LoVo (cell line): ENCODE measurements around the gene XPNPEP3.
"Not testable (repeated sequence)": the region's sequence is repeated elsewhere in the genome, so short reads cannot be mapped to it uniquely, and the experiment has no call there.

Experiments
- DNase-seq: peaks from one replicate; pipeline ENCODE4 v3.0.0-alpha.2; 2016; ENCODE audit warnings: low spot score

The XPNPEP3 gene

DNA sequence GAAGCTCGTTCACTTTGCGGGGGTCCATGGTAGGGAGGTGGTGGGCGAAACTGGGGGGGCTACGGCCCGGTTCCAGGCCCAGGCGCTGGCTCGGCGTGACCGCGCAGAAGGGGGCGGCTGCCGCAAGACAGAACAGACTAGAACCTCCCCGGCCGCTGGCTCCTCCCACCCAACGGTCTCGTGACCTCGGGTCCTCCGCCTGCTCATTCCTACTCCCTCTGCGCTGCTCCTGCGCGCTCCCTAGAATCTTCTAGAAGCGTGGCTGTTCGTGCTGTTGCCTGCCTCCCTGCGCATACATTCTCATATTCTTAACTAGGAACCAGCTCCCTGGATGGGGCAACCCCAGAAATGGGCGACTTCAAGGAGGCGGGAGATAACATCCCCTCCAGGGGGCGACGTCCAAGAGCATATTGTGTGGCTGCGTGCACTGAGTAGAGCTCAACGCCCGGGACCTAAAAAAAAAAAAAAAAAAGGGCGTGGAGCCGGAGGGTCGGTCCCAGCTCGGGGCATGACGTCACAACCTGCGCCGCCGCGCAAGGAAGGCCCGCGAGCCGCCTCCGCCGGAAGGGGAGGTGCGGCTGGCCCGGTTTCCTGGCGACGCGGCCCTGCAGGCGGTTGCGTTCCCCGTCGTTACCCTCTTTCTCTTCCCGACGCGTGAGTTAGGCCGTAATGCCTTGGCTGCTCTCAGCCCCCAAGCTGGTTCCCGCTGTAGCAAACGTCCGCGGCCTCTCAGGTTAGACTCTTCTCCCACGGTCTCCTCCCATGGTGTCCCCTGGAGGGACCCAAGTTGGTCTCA lies at the start of gene XPNPEP3, which contains the start of gene ST13:
TSS of gene XPNPEP3 (plus strand) at position 636 of the 796 bp plus-strand sequence. CDS start at position 670, 34 bp downstream.
TSS of gene ST13 (minus strand) at position 127 of the 796 bp plus-strand sequence. CDS start at position 28, 99 bp downstream.
- DNase-seq: peak; percentile 94

DNA sequence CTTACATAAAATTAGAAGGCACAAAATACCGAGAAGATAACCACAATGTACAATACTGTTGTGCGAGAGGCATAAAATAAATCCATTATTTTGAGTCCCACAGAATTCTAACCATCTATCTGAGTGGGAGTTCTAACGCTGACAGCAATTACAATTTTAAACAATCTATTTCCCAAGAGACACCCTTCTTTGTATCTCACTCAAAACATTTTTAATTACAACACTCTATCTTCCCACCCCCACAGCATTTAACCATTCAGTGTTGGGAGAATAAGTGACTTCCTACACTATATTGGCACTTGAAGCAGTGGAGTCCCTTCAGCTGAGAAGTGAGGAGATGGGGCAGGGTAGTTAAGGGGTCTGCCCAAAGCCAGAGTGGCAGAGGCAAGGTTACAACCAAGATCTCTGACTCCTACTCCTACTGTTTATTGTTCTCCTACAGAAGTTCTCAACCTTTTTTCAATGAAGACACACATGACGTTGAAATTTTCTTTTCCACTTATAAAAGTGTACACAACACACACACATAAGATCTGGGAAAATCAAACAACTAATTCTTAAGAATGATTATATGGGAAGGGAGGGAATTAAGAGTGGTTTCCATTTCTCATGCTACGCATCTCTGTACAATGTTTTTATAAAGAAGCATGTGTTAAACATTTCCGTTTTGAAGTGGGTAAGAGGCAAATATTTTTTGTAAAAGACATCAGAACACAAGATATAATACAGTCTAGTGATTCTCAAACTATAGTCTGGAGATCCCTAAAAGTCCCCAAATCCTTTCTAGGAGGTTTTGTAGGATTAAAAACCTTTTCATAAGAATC lies 48.7 kb upstream of the XPNPEP3 start:
- no peak for DNase-seq

DNA sequence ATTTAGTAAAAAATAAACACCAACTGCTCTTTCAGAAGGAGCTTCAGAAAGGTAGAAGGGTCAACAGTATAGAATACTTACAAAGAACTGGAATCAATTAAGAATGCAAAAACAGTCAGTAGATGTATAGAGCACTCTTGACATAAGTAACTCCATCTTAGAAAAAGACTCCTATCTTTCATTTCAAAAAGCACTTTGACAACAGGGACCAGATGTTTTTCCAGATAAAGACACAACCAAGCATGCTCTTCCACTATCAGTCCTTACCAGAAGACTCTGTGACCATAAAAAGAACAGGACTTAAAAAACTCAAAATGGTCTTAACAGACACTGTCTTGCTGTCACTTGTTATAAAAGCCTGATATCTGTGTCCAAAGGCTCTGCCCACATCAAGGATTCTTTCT lies 43.0 kb upstream of the XPNPEP3 start:
- DNase-seq: no peak

DNA sequence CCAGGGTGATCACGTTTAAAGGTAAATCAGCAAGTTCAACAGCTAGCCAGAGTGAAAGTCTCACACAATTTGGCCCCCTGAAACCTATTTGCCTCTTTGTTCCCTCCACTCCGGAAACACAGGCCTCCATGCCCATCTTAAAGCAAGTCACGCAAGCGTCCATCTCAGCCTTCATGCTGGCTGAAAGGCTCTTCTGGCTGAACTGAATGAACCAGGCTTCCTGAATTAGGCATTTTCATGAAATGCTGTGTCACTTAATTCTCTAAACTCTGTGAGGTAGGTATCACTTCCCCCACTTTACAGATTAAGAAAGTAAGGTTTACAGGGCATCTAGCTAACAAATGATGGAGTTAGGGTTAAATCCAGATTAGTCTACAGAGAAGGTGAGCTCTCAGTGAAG lies 39.2 kb upstream of the XPNPEP3 start:
- DNase-seq: no peak

DNA sequence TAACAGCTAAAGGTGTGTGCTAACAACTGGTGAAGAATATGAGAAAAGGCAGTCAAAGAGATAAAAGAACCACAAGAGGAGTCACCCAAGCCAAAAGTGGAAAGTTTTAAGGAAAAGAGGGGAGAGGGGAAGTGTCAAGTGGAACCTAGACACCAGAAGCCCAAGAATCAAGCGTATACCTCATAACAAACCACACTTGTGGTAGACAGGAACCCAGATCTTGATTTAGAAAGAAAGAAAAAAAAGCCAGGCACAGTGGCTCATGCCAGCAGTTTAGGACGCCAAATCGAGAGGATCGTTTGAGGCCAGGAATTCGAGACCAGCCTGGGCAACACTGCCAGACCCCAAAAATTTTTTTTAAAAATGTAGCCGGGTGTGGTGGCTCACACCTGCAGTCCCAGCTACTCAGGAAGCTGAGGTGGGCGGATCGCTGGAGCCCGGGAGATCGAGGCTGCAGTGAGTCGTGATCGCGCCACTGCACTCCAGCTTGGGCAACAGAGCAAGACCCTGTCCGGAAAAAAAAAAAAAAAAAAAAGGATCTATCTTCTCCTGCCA lies 38.7 kb upstream of the XPNPEP3 start:
- peak; percentile 5 for DNase-seq

DNA sequence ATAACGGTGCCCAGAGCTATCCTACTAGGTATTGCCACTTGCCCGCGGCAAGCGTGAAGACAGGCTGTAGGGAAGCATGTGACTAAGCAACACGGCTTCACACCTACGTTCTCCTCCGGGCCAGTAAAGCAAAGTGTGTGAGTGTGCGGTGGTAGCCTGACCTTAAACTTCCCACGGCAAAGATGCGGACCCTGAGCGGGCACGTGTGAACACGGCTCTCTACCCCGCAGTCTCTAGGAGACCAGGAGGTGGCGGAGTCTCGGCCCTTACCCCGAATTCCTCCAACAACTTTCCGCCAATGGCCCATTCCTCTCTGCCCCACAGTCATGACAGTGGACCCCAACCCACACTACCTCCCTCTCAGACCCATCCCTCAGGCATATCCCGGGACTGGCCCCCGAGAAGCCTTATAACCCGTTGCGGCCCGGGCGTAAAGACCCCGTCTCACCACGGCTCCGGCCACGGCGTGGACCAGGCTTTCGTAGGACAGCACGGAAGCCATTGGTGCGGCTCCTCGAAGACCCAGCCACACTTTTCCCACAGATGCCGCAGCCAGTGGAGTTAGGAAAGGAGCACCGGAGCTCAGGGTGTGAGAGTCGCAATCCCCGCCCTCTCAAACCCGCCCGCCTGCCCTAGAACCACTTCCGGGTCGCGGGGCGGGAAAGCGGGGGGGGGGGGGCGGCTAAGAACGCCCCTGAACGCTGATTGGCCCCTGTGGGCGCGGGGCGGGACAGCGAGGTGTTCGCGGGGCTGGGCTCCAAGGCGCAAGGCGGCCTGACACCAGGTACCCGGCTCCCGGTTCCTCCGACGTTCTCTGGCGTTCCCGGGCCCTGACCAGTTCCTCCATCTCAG lies 38.0 kb upstream of the XPNPEP3 start, which contains the start of gene SLC25A17:
TSS of gene SLC25A17 (minus strand) at position 600 of the 852 bp plus-strand sequence. CDS start at position 502, 98 bp downstream.
- peak; percentile 92 for DNase-seq

DNA sequence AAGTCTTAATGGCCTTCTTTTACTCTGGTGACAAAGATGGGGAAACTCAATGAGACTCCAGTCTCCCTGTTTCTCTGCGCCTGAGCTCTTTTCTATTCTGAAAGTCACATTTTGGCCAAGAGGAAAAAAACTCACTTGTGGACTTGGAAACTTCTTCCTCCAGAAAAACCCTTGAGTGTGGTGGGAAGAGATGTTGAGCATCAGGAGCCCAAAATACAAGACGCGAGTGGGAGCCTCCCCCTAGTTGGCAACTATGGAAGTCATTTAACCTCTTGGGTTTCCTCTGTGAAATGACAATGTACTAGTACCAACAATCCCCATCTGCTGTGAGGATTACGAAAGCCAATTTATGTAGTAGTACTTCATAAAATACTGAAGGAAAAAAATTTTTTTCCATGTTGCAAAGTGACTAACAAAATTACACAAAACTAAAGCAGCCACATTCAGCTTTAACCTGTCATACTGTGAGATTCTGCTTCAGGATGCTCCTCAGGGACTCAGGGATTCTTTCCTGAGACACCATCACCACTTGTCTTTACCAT lies 37.3 kb upstream of the XPNPEP3 start:
- peak; percentile 16 for DNase-seq

DNA sequence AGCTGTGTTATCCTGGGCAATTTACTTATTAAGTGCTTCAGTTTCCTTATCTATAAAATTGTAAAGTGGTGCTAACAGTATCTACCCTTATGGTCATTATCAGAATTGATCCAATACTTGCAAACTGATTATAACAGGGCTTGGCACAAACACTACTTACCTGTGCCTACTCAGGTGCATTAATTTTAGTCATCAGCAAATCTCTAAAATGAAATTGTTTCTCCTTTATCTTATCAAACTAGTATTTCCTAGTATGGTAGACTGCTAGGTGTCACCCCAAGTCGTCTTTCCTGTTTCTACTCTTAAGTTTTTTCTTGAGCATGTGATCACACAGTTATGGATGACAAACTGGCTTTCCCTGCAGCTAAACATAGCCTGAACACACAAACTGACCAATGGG lies 33.5 kb upstream of the XPNPEP3 start:
- no peak for DNase-seq

DNA sequence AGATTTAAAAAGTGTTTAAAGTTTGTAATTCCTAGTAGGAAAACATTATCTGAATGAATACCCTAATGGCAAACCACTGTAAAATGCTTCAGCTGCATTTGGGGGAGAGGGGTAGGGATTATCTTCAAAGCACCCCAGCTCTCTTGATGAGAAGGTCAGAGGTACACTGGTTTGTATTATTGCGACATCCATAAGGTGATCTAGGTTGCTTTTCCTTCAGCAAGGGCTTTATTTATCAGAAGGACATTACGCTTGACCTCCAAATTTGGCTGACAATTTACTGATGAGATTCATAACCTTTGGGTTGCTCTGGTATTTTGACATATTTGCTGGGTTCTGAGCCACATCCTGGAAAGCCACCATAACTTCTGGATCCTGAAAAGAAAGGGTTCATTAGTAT lies 30.7 kb upstream of the XPNPEP3 start:
- DNase-seq: not testable (repeated sequence)

DNA sequence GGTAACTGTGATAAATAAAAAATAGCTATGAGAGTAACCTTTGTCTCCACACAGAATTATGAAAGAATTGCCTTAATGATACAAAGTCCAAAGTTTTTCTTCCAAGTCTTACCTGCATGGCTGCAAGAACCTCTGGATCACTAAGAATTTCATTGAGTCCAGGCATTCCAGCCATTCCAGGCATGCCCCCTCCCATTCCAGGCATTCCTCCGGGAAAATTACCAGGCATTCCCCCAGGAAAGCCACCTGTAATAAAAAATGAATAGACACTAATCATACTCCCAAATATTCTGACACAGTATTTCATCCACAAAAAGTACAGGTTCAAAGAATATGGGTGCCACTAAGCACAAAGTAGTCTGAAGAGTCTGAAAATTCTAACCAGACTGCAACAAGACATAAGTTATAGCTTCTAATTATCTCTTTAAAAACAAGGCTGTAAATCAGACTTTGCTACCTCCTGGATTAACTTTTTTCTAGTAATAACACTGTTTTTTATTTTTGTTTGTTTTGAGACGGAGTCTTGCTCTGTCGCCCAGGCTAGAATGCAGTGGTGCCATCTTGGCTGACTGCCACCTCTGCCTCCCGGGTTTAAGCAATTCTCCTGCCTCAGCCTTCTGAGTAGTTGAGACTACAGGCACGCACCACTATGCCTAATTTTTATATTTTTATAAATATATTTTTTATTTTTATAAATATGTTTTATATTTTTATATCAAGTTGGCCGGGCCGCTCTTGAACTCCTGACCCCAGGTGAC lies 29.8 kb upstream of the XPNPEP3 start:
- DNase-seq: no peak

DNA sequence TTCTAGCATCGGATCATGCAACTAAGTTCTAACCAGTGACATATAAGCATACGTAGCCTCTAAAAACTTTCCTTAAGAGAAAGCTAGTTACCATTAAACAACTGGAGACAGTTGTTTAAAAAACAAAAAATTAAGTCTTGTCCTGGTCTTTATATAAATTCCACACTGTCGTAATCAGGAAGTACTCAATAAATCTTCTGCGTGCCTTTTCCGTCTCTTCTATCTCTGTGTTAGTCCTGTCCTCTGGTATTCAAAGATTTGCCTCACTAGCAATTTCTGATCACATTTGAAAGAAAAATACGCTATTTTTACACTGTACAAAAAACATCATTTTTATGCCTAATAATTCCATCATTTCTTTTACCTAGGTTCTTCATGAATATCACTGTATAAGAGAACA lies 27.8 kb upstream of the XPNPEP3 start:
- no peak for DNase-seq

DNA sequence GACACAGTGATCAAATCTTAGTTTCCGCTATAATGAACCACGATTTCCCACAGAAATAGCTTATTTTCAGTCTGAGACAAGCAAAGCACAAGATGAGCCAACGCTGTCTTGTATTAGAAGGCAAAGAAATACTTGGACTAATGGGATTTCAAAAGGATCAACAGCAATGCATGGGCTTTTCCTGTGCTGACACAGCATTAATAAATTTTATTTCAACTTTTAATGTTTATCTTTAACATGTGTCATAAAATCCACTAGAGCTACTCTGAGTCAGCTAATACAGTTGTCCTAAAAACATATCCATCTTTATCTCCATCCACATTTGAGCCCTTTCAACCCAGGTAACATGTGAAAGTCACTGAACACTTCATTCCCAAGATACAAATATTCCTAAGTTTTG lies 22.3 kb upstream of the XPNPEP3 start:
- no peak for DNase-seq

DNA sequence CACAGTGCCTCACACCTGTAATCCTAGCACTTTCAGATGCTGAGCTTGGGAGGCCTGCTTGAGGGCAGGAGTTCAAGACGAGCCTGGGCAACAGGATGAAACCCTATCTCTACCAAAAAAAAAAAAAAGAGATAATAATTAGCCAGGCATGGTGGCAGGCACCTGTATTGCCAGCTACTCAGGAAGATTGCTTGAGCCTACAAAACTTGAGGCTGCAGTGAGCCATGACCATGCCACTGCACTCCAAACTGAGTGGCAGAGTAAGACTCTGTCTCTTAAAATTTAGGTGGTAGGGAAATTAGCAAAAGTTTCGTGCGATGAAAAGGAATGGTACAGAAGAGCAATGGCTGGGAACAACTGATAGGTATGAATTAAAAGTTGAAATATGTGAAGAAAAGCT lies 18.5 kb upstream of the XPNPEP3 start:
- DNase-seq: no peak

DNA sequence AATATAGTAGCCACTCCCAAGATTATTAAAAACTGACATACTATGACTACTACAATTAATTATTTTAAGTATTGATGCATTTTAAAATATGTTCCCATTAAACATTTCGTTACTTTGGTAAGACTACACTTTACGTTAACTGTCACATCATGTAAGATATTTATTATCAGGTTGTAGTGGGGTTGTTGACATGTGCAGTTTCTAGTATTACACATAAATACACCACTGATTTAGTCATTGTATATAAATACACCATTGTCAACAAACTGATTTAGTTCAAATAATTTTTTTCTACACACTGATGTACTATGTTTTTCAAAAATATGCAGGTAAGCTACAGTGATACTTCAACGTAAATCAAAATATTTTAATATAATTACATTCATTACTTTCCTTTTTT lies 12.0 kb upstream of the XPNPEP3 start:
- no peak for DNase-seq

DNA sequence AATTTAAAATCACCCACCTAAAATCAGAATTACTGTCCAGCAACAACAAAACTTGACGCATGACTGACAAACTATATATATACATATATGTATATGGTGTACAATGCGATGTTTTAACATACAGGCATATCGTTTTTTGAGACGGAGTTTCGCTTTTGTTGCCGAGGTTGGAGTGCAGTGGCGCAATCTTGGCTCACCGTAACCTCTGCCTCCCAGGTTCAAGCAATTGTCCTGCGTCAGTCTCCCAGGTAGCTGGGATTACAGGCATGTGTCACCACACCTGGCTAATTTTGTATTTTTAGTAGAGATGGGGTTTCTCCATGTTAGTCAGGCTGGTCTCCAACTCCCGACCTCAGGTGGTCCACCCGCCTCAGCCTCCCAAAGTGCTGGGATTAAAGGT lies 11.1 kb upstream of the XPNPEP3 start:
- DNase-seq: not testable (repeated sequence)

DNA sequence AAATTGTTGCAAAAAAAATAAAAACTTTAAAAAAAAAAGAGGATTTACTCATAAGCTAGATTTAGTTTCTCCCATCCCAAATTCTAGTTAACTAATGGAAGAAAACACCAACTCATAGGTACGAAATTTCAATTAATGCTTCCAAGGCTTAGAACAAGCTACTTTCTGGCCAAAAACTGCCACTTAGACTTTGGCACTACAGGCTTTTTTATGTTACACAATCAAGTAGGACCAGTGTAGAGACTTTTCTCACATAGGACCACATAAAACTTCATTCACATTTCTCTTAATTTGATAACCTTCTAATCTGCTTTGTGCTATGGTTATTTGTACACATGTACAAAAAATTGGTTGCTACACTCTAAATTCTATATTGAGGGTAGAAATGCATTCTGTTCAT lies 3.6 kb upstream of the XPNPEP3 start:
- DNase-seq: no peak

DNA sequence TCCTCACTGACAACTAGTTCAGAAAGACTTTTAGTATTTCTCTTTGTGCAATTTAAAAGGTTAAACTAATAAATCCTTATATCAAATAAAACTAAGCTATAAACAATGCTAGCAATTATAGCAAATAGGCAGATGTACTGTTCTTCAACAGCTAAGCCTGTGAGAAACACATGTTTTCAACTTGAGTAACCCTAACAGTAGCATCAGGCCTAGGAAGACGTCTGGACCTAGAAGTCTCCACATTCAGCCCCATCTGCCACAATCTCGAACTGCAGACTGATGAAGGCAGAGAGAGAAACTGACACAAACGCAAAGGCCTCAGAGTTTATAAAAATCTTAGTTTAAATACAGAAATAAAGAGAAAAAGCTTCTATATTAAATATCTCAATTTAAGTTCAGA lies 3.0 kb upstream of the XPNPEP3 start:
- DNase-seq: no peak

DNA sequence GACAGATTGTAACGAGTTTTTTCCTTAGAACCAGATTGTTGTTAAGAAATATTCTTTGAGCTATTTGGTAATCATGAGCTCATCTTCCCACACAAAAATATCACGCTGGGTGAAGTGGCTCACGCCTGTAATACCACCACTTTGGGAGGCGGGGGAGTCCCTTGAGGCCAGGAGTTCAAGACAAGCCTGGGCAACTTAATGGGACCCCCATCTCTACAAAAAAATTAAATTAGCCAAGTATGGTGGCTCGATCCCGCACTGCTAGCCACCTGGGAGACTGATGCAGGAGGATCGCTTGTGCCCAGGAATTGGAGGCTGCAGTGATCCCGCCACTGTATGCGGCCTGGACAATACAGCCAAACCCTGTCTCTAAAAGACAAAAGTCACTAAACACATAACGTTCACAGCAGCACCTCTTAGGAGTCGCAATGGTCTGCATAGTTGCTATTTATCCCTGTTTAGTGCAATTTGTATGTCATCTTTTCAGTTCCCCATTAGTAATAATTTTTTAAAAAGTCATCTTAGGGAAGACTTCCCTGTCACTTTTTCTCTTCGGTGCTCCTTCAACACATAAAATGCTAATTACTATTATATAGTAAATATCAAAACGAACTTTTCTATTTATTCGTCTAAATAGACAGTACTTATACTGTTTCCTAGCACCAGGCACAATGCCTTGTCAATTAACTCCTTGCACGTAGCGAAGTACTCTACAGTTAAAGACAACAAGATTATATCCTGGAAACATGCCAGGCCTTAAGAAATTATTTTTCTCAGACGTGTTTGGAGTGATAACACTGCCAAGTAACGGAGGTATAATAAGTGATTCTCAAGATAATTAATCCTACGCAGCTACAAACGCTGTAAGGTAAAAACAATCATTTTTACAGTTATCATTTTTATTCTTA lies 1.6 kb upstream of the XPNPEP3 start:
- DNase-seq: no peak

DNA sequence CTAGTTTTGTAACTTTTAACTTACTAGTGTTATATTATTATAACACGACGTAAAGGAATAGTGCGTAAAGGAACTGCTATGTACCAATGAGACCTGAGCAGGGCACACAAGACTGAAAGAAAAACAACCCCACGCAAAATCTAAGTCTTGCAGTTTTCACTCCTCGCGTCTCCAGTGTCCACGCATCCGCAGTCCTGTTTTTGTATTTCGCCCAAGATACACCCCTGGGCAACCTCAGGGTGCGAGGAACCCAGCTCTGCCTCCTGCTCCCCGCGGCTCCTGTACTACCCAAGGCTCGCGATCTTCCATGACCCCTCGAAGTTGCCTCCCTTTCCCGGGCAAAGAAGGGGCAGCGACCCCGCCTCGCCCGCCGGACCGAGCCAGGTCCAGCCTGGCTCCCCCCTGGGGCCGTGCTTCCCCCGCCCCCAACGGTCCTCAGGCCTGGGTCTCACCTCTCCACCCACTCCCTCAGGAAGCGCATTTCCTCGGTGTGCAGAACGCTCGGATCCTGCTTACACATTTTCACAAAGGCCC lies 902 bp upstream of the XPNPEP3 start:
- DNase-seq: peak; percentile 7
